GM13976 (cell line): ENCODE measurements around the gene TRHDE.

Experiments used
- DNase-seq: peaks from one replicate; pipeline ENCODE4 v3.0.0; 2012; ENCODE audit warnings: low spot score
- in situ Hi-C: fragments of 300-500 bp; cut with MboI; formaldehyde crosslinking; loops from one replicate; pipeline ENCODE4 v1.12.0; 2022; ENCODE audit warnings: low sequenced_read_pairs, mixed read lengths, inconsistent platforms; ENCODE audit not compliant: unreplicated experiment
- TF ChIP-seq, protein P1 (sequence below): IDR thresholded peaks from 2 replicates; pipeline ENCODE4 v1.5.1; 2012; ENCODE audit warnings: borderline replicate concordance, mild to moderate bottlenecking; ENCODE audit not compliant: insufficient read depth; ENCODE audit errors: extremely low read depth, missing control alignments, control extremely low read depth

The TRHDE gene, protein sequence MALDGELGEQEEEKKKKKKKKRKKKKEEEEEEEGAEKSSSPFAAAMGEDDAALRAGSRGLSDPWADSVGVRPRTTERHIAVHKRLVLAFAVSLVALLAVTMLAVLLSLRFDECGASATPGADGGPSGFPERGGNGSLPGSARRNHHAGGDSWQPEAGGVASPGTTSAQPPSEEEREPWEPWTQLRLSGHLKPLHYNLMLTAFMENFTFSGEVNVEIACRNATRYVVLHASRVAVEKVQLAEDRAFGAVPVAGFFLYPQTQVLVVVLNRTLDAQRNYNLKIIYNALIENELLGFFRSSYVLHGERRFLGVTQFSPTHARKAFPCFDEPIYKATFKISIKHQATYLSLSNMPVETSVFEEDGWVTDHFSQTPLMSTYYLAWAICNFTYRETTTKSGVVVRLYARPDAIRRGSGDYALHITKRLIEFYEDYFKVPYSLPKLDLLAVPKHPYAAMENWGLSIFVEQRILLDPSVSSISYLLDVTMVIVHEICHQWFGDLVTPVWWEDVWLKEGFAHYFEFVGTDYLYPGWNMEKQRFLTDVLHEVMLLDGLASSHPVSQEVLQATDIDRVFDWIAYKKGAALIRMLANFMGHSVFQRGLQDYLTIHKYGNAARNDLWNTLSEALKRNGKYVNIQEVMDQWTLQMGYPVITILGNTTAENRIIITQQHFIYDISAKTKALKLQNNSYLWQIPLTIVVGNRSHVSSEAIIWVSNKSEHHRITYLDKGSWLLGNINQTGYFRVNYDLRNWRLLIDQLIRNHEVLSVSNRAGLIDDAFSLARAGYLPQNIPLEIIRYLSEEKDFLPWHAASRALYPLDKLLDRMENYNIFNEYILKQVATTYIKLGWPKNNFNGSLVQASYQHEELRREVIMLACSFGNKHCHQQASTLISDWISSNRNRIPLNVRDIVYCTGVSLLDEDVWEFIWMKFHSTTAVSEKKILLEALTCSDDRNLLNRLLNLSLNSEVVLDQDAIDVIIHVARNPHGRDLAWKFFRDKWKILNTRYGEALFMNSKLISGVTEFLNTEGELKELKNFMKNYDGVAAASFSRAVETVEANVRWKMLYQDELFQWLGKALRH

DNA sequence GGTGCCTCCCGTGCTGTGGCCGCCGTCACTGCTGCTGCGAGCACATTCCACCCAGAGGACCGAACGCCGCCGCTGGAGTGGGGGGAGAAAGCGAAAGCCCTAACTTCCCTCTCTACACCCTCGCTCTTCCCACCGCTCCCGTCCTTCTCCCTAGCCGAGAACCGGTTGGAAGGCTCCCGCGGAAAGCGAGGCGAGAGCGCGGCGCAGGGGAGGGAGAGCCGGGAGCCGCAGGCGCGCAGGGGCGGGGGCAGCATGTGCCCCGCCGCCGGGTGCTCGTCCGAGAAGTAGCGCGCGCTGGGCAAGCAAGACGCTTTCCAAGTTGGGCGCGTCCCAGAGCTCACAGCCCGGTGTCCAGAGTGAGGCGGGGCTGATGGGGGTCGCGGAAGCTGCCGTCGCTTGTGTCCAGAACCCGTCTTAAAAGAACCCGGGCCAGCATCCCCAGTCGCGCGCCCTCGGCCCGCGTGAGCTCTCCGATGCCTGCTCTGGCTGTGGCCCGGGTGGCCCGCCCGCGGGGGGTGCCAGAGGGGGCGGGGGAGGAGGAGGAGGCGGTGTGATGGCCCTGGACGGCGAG is at the start of gene TRHDE:
Gene TRHDE (plus strand): TSS at position 280 of the 571 bp plus-strand sequence. CDS start 274 bp downstream, at position 554.
- TF ChIP-seq, protein P1, sequence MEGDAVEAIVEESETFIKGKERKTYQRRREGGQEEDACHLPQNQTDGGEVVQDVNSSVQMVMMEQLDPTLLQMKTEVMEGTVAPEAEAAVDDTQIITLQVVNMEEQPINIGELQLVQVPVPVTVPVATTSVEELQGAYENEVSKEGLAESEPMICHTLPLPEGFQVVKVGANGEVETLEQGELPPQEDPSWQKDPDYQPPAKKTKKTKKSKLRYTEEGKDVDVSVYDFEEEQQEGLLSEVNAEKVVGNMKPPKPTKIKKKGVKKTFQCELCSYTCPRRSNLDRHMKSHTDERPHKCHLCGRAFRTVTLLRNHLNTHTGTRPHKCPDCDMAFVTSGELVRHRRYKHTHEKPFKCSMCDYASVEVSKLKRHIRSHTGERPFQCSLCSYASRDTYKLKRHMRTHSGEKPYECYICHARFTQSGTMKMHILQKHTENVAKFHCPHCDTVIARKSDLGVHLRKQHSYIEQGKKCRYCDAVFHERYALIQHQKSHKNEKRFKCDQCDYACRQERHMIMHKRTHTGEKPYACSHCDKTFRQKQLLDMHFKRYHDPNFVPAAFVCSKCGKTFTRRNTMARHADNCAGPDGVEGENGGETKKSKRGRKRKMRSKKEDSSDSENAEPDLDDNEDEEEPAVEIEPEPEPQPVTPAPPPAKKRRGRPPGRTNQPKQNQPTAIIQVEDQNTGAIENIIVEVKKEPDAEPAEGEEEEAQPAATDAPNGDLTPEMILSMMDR, result no peak
- peak; percentile 36 for DNase-seq
- in situ Hi-C loops, result no loop called here

DNA sequence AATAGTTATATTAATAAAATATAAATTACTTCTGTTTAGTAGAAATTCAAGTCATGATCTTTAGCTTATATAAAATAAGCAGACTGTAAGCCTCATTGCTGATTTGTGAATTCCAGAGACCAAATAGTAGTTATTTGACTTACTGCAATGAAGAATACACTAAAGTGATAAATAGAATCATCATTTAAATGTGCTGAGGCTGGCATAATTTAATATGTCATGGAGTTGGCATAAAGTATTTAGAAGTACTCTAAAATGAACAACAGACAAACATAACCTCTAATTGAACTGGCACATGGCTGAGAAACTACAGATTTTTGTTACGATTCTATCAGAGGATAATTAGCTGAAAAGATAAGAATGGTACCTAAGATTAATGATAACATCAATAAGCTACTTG is 45.7 kb upstream of the TRHDE start:
- in situ Hi-C loops, result no loop called here
- DNase-seq, result no peak
- TF ChIP-seq, protein P1, result no peak

DNA sequence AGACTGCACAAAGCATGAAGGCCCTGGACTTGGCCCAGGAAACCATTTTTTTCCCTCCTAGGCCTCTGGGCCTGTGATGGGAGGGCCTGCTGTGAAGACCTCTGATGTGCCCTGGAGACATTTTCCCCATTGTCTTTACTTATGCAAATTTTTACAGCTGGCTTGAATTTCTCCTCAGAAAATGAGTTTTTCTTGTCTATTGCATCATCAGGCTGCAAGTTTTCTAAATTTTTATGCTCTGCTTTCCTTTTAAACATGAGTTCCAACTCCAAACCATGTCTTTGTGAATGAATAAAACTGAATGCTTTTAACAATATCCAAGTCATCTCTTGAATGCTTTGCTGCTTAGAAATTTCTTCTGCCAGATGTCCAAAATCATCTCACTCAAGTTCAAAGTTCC is 43.7 kb upstream of the TRHDE start:
- DNase-seq, result no peak
- TF ChIP-seq, protein P1, result no peak
- in situ Hi-C loops, result no loop called here

DNA sequence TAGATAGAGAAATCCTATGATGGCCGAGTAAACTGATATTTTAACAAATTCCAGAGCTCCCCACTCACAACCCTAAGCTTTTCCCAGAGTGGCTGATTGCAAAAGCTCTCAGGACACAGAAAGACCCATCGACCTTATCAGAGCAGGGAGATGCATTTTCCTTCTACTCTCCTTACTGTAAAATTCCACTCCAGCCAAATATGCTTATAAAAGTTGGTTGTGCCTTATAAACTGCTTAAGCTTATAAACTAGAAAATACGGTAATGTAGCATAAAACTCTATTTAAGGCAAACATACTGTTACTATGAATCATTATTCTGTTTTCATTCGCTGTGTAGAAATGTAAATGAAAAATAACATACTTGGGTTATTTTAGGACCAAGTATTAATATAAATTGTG is 41.6 kb upstream of the TRHDE start:
- in situ Hi-C loops, result no loop called here
- DNase-seq, result no peak
- TF ChIP-seq, protein P1, result no peak

DNA sequence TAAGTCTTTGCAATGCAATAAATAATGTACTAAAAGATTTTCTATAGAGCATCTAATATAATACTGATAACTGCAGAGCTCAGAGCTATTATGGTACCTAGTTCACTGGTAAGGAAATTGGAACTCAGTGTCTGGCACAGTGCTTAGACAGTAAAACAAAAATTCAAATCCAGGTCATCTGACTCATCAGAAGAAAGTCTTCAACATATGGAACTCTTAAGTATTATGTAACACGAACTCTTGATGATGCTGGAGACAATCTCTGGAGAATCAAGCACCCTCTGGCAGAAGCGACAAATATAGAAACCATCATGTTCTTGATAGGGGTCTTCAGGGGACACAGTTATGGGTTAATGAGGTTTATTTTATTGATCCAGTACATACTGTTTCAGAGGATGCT is 37.3 kb upstream of the TRHDE start:
- TF ChIP-seq, protein P1, result no peak
- in situ Hi-C loops, result no loop called here
- no peak for DNase-seq
